Body of pancreas (tissue), 4 donors: ENCODE data around the gene IER5.

Source experiments
- POLR2A ChIP-seq, 3 donors: fragments of 450-650 bp; IDR thresholded peaks; one replicate each; pipeline ENCODE4 v1.6.1; 2016; ENCODE audit warnings: antibody characterized with exemption in 3 of 3, mild to moderate bottlenecking in 2 of 3
- TF ChIP-seq, protein P1 (sequence below), 7 experiments: fragments of 450-650 bp in 4 of 7; fragments of 200-600 bp in 3 of 7; sonication (generic) in 3 of 7; IDR thresholded peaks; one replicate each; pipeline ENCODE4 v1.5.1; 2016 to 2019; ENCODE audit warnings: antibody characterized with exemption in 7 of 7

DNA sequence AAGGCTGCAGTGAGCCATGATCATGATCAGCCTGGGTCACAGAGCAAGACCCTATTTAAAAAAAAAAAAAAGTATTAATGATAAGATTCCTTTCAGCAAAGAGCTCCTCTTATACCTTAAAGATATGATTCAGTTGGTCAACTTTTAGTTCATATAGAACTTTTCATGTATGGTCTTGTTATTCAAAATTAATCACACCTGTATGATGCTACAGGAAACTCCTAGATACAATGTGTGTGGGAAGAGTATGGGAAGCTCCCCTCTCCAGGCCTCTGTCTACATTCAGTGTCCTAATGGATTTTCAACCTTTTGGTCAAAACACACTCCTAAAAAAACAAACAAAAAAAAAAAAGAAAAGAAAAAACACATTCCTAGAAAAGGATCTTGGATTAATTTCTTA is 37.6 kb upstream of the IER5 start:
- TF ChIP-seq, protein P1, sequence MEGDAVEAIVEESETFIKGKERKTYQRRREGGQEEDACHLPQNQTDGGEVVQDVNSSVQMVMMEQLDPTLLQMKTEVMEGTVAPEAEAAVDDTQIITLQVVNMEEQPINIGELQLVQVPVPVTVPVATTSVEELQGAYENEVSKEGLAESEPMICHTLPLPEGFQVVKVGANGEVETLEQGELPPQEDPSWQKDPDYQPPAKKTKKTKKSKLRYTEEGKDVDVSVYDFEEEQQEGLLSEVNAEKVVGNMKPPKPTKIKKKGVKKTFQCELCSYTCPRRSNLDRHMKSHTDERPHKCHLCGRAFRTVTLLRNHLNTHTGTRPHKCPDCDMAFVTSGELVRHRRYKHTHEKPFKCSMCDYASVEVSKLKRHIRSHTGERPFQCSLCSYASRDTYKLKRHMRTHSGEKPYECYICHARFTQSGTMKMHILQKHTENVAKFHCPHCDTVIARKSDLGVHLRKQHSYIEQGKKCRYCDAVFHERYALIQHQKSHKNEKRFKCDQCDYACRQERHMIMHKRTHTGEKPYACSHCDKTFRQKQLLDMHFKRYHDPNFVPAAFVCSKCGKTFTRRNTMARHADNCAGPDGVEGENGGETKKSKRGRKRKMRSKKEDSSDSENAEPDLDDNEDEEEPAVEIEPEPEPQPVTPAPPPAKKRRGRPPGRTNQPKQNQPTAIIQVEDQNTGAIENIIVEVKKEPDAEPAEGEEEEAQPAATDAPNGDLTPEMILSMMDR (IDR thresholded peaks at IDR 0.05), result no peak
- TF ChIP-seq POLR2A (IDR thresholded peaks at IDR 0.05), result no peak
